Measurements from ENCODE around the gene OR52E8. TPM values are rescaled to one million over a fixed set of nuclear protein-coding genes. Genes with fewer than 3 reads are reported as not detected.

Gene OR52E8
- total RNA-seq, 1 donor from 2014 or later = not detected

- H4K20me1 ChIP-seq (ENCODE audit: low read depth) = no peaks in the 10 kb centered on the region
- no peaks in the 10 kb centered on the region for H3K36me3 ChIP-seq
- Mint-ChIP-seq H3K27ac (no peak overlapping the region), H3K9me3 (no peaks in the 10 kb centered on the region), H3K27me3 (ENCODE audit: insufficient read depth, low read depth) (peaks cover 2% of the 10 kb centered on the region), H3K4me1 (no peaks in the 10 kb centered on the region), H3K36me3 (no peaks in the 10 kb centered on the region), H3K4me3 (no peak overlapping the region)
- no peaks in the 10 kb centered on the region for H3K9me3 ChIP-seq (ENCODE audit: low read depth)
- no peak overlapping the region for H3K27ac ChIP-seq
- DNase-seq (ENCODE audit: low spot score) = no peak
- H3K27me3 ChIP-seq = no peaks in the 10 kb centered on the region
- H2AFZ ChIP-seq (replicated peaks) = no peak overlapping the region
- H3K4me3 ChIP-seq = no peak overlapping the region
- H3K4me1 ChIP-seq = no peaks in the 10 kb centered on the region
- H3K4me2 ChIP-seq = no peak overlapping the region
- H3K9ac ChIP-seq = no peak overlapping the region
- TF ChIP-seq EZH2 (IDR thresholded peaks at IDR 0.05) (no peak), EZH2phosphoT487 (IDR thresholded peaks at IDR 0.05) (no peak)
- TF ChIP-seq, protein P1, sequence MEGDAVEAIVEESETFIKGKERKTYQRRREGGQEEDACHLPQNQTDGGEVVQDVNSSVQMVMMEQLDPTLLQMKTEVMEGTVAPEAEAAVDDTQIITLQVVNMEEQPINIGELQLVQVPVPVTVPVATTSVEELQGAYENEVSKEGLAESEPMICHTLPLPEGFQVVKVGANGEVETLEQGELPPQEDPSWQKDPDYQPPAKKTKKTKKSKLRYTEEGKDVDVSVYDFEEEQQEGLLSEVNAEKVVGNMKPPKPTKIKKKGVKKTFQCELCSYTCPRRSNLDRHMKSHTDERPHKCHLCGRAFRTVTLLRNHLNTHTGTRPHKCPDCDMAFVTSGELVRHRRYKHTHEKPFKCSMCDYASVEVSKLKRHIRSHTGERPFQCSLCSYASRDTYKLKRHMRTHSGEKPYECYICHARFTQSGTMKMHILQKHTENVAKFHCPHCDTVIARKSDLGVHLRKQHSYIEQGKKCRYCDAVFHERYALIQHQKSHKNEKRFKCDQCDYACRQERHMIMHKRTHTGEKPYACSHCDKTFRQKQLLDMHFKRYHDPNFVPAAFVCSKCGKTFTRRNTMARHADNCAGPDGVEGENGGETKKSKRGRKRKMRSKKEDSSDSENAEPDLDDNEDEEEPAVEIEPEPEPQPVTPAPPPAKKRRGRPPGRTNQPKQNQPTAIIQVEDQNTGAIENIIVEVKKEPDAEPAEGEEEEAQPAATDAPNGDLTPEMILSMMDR (IDR thresholded peaks at IDR 0.05) = no peak
- H3F3A ChIP-seq (ENCODE audit: low read depth) = no peaks in the 10 kb centered on the region
- no peaks in the 10 kb centered on the region for H3K79me2 ChIP-seq (ENCODE audit: low read depth)
Measured at GRCh38 chr11:5846701-5847100, 10.8 kb downstream of the OR52E8 start.

- no peak for DNase-seq (ENCODE audit: low spot score)
- no peak within 1 kb of the TSS for H3K4me3 Mint-ChIP-seq
- H3K4me1 Mint-ChIP-seq = no peaks in the 10 kb centered on the region
- H3K27me3 Mint-ChIP-seq (ENCODE audit: insufficient read depth, low read depth) = no peaks in the 10 kb centered on the region
- Histone ChIP-seq H2AFZ (replicated peaks) (no peak within 1 kb of the TSS), H3K36me3 (no peaks in the 10 kb centered on the region), H4K20me1 (ENCODE audit: low read depth) (no peaks in the 10 kb centered on the region), H3K79me2 (ENCODE audit: low read depth) (no peaks in the 10 kb centered on the region), H3K4me3 (no peak within 1 kb of the TSS), H3K9me3 (ENCODE audit: low read depth) (no peaks in the 10 kb centered on the region), H3K27me3 (no peaks in the 10 kb centered on the region), H3K9ac (no peak within 1 kb of the TSS), H3K27ac (no peak within 1 kb of the TSS), H3K4me2 (no peak within 1 kb of the TSS), H3K4me1 (no peaks in the 10 kb centered on the region), H3F3A (ENCODE audit: low read depth) (no peaks in the 10 kb centered on the region)
- no peak within 1 kb of the TSS for H3K27ac Mint-ChIP-seq
- H3K9me3 Mint-ChIP-seq = no peaks in the 10 kb centered on the region
- TF ChIP-seq, protein P1 (IDR thresholded peaks at IDR 0.05) = no peak
- TF ChIP-seq EZH2phosphoT487 (IDR thresholded peaks at IDR 0.05) (no peak), EZH2 (IDR thresholded peaks at IDR 0.05) (no peak)
- H3K36me3 Mint-ChIP-seq = no peaks in the 10 kb centered on the region
Measured at GRCh38 chr11:5841797-5842196, 15.7 kb downstream of the OR52E8 start, which contains the start of gene OR52E6. Gene OR52E6 (minus strand): TSS chr11:5841897. CDS start chr11:5841897, 0 bp downstream.

GRCh38 chr11:5837695-5838094, 19.8 kb downstream of the OR52E8 start:
- H4K20me1 ChIP-seq (ENCODE audit: low read depth) = no peaks in the 10 kb centered on the region
- no peaks in the 10 kb centered on the region for H3K9me3 ChIP-seq (ENCODE audit: low read depth)
- DNase-seq (ENCODE audit: low spot score) = no peak
- Mint-ChIP-seq H3K27me3 (ENCODE audit: insufficient read depth, low read depth) (no peaks in the 10 kb centered on the region), H3K4me1 (no peaks in the 10 kb centered on the region), H3K27ac (no peak overlapping the region), H3K36me3 (no peaks in the 10 kb centered on the region), H3K4me3 (no peak overlapping the region), H3K9me3 (no peaks in the 10 kb centered on the region)
- H2AFZ ChIP-seq (replicated peaks) = no peak overlapping the region
- H3K4me1 ChIP-seq = no peaks in the 10 kb centered on the region
- no peak overlapping the region for H3K27ac ChIP-seq
- no peak overlapping the region for H3K4me3 ChIP-seq
- H3F3A ChIP-seq (ENCODE audit: low read depth) = no peaks in the 10 kb centered on the region
- no peaks in the 10 kb centered on the region for H3K36me3 ChIP-seq
- TF ChIP-seq, protein P1 (IDR thresholded peaks at IDR 0.05) = no peak
- TF ChIP-seq EZH2 (IDR thresholded peaks at IDR 0.05) = no peak
- TF ChIP-seq EZH2phosphoT487 (IDR thresholded peaks at IDR 0.05) = no peak
- H3K27me3 ChIP-seq = no peaks in the 10 kb centered on the region
- no peak overlapping the region for H3K4me2 ChIP-seq
- no peaks in the 10 kb centered on the region for H3K79me2 ChIP-seq (ENCODE audit: low read depth)
- H3K9ac ChIP-seq = no peak overlapping the region

Data from neural progenitor cell (in vitro differentiated cells).